ENCODE data around the gene FANCM. TPM values are rescaled to one million over a fixed set of nuclear protein-coding genes. Genes with fewer than 3 reads are reported as not detected.
A peak's percentile ranks its signal among the peaks of the same experiment; 100 is the strongest.

Gene FANCM
- 22.2 and 23.4 TPM in 2 replicates for total RNA-seq (2014; rRNA removed; shearing (Covaris generic))
- total RNA-seq (2022), result 24.0 and 27.7 TPM in 2 replicates
- percentile 78 among the genes with signal in this experiment for Bru-seq, nascent RNA
- BruChase-seq, experiment 1, labeled RNA remaining after a 6-hour chase, result percentile 73 among the genes with signal in this experiment
- BruChase-seq, experiment 2, labeled RNA remaining after a 2-hour chase, result percentile 83 among the genes with signal in this experiment
- long read RNA-seq, full-length matches to known transcripts, result 12 of 27 reads
- long read RNA-seq, partial matches to known transcripts, result 6 of 27 reads
- long read RNA-seq, other reads (novel, unspliced or antisense), result 9 of 27 reads

GRCh38 chr14:45135659-45136395 lies at the start of gene FANCM:
Gene FANCM (plus strand): TSS chr14:45135930. CDS start chr14:45136032, 102 bp downstream.
- H3K4me2 ChIP-seq (ENCODE audit: low read length), result peak within 1 kb of the TSS; percentile 87
- TSS peak; percentile 52 for BruUV-seq (replicated peaks)
- H3K9me3 ChIP-seq (ENCODE audit: low read length), result no peaks in the 10 kb centered on the region
- peak within 1 kb of the TSS; percentile 84 for H3K27ac ChIP-seq (ENCODE audit: low read depth, low read length, poor library complexity, severe bottlenecking)
- peak; percentile 98 for DNase-seq (ENCODE audit: low spot score)
- CTCF ChIA-PET (ENCODE audit: unreplicated experiment), result no interaction called here
- H3K4me3 ChIP-seq (ENCODE audit: low read depth, low read length, poor library complexity, severe bottlenecking), result peak within 1 kb of the TSS; percentile 84
- peaks cover 61% of the 10 kb centered on the region for H3K79me2 ChIP-seq (ENCODE audit: insufficient read depth, low read depth, low read length)
- H2AFZ ChIP-seq (ENCODE audit: low read length), result peak within 1 kb of the TSS; percentile 92
- TF ChIP-seq EZH2phosphoT487 (IDR thresholded peaks at IDR 0.05; ENCODE audit: borderline replicate concordance, low read depth, low read length), result no peak
- no peak for TF ChIP-seq CTCF (conservative IDR thresholded peaks at IDR 0.05; ENCODE audit: low read length)
- POLR2A ChIA-PET, result interaction anchor here (0.5 to 2.6 kb wide), 16 partner anchors 9 to 174 kb away, joined by 3 to 12 read pairs (median 3); partner anchors contain the start of genes KLHL28, MIS18BP1 and TOGARAM1
- H4K20me1 ChIP-seq (ENCODE audit: insufficient read depth, low read length), result peaks cover 23% of the 10 kb centered on the region
- H3K4me1 ChIP-seq (ENCODE audit: insufficient read depth, low read length, poor library complexity, severe bottlenecking), result peaks cover 32% of the 10 kb centered on the region
- H3K9me2 ChIP-seq (ENCODE audit: insufficient read depth, low read length), result no peaks in the 10 kb centered on the region
- intact Hi-C loops (cut with micrococcal nuclease; ENCODE audit: unreplicated experiment), result loop anchor here (1.0 to 5.0 kb wide), 4 partner anchors 51 to 239 kb away; partner anchors contain the start of gene PRPF39
- peaks cover 8% of the 10 kb centered on the region for H3K36me3 ChIP-seq (ENCODE audit: insufficient read depth, low read length)

- peaks cover 100% of the 10 kb centered on the region for H3K79me2 ChIP-seq (ENCODE audit: insufficient read depth, low read depth, low read length)
- ChIA-PET CTCF (ENCODE audit: unreplicated experiment) (no interaction called here), POLR2A (interaction anchor here (1.4 kb wide), 1 partner anchor 14 kb away, joined by 3 read pairs; no protein-coding TSS in a partner anchor)
- H3K4me2 ChIP-seq (ENCODE audit: low read length), result no peak overlapping the region
- peaks cover 65% of the 10 kb centered on the region for H3K36me3 ChIP-seq (ENCODE audit: insufficient read depth, low read length)
- BruUV-seq (replicated peaks), result no TSS peak
- peaks cover 38% of the 10 kb centered on the region for H3K4me1 ChIP-seq (ENCODE audit: insufficient read depth, low read length, poor library complexity, severe bottlenecking)
- intact Hi-C loops (cut with micrococcal nuclease; ENCODE audit: unreplicated experiment), result no loop called here
- H3K9me2 ChIP-seq (ENCODE audit: insufficient read depth, low read length), result no peaks in the 10 kb centered on the region
- no peak overlapping the region for H3K27ac ChIP-seq (ENCODE audit: low read depth, low read length, poor library complexity, severe bottlenecking)
- no peak overlapping the region for H2AFZ ChIP-seq (ENCODE audit: low read length)
- H4K20me1 ChIP-seq (ENCODE audit: insufficient read depth, low read length), result peaks cover 19% of the 10 kb centered on the region; the same call in 1 of the 2 replicates
- H3K9me3 ChIP-seq (ENCODE audit: low read length), result no peaks in the 10 kb centered on the region
- H3K4me3 ChIP-seq (ENCODE audit: low read depth, low read length, poor library complexity, severe bottlenecking), result no peak overlapping the region
- no peak for DNase-seq (ENCODE audit: low spot score)
- TF ChIP-seq EZH2phosphoT487 (IDR thresholded peaks at IDR 0.05; ENCODE audit: borderline replicate concordance, low read depth, low read length) (no peak), CTCF (conservative IDR thresholded peaks at IDR 0.05; ENCODE audit: low read length) (no peak)
Observed at GRCh38 chr14:45089813-45090212, 45.9 kb upstream of the FANCM start.
